Gastroesophageal sphincter (tissue), 4 donors: Measurements from ENCODE around the gene NAV2. TPM values are rescaled to one million over a fixed set of nuclear protein-coding genes. Genes with fewer than 3 reads are reported as not detected.

Experiments used
- ATAC-seq: fragments of 150-250 bp; one replicate; pipeline ENCODE4 v1.9.1; 2016; ENCODE audit warnings: mild to moderate bottlenecking, moderate library complexity
- H3K27ac ChIP-seq, 4 donors: fragments of 200-600 bp; sonication (generic) in 3 of 4; 1 replicate in 3 of 4; 2 replicates in 1 of 4; pipeline ENCODE4 v1.5.1; 2016 to 2019
- H3K27me3 ChIP-seq: fragments of 200-600 bp; sonication (generic); one replicate; pipeline ENCODE4 v1.5.1; 2019
- H3K36me3 ChIP-seq, 2 donors: fragments of 200-600 bp; sonication (generic); one replicate each; pipeline ENCODE4 v1.5.1; 2019; ENCODE audit warnings: control low read depth in 1 of 2
- H3K4me1 ChIP-seq, 3 donors: fragments of 200-600 bp; sonication (generic); 1 replicate in 2 of 3; 2 replicates in 1 of 3; pipeline ENCODE4 v1.5.1; 2016 to 2019; ENCODE audit warnings: control low read depth in 2 of 3
- H3K4me3 ChIP-seq, 2 donors: fragments of 200-600 bp; sonication (generic); one replicate each; pipeline ENCODE4 v1.5.1; 2019; ENCODE audit warnings: mild to moderate bottlenecking in 1 of 2, moderate library complexity in 1 of 2
- H3K9me3 ChIP-seq, 3 donors: fragments of 200-600 bp; sonication (generic); one replicate each; pipeline ENCODE4 v1.5.1; 2017 to 2019; ENCODE audit warnings: control low read depth in 2 of 3
- EP300 ChIP-seq: sonication (generic); formaldehyde crosslinking; IDR thresholded peaks from one replicate; pipeline ENCODE4 v1.6.1; 2017; ENCODE audit warnings: antibody characterized with exemption, mild to moderate bottlenecking
- POLR2A ChIP-seq, 2 donors: fragments of 450-650 bp; IDR thresholded peaks; one replicate each; pipeline ENCODE4 v1.6.1; 2017; ENCODE audit warnings: antibody characterized with exemption in 2 of 2, mild to moderate bottlenecking in 2 of 2, moderate library complexity in 1 of 2
- POLR2AphosphoS5 ChIP-seq: sonication (generic); formaldehyde crosslinking; IDR thresholded peaks from one replicate; pipeline ENCODE4 v1.6.1; 2017; ENCODE audit warnings: antibody characterized with exemption
- WGBS, 2 donors: methylation state at CpG; one replicate each; pipeline ENCODE4 v1.1.5; 2018; ENCODE audit warnings: low coverage in 1 of 2; 5-methylcytosine and 5-hydroxymethylcytosine counted together
- total RNA-seq, 4 donors: library from RNA; depleted of rRNA; stranded (reverse); fragments of >200 nt; gene quantifications; one replicate each; pipeline ENCODE4 v1.1.0, GENCODE V29; 2016
- TF ChIP-seq, protein P1 (sequence below), 4 experiments: fragments of 200-600 bp in 2 of 4; fragments of 450-650 bp in 2 of 4; sonication (generic) in 1 of 4; IDR thresholded peaks; one replicate each; pipeline ENCODE4 v1.5.1; 2017 to 2019; ENCODE audit warnings: antibody characterized with exemption in 4 of 4, mild to moderate bottlenecking in 2 of 4, moderate library complexity in 2 of 4

Gene NAV2
- total RNA-seq, 4 donors from 2014 or later = 19.5 to 57.1 (median 43.4) TPM

GRCh38 chr11:20084921-20085814 is 372.5 kb downstream of the NAV2 start:
- 58 to 91% methylated on average over 3 to 6 of the region's 8 CpGs for WGBS, 2 donors
- H3K27me3 ChIP-seq = no peaks in the 10 kb centered on the region
- no peak overlapping the region for H3K27ac ChIP-seq
- H3K36me3 ChIP-seq = peaks cover 0 to 100% of the 10 kb centered on the region in 2 donors
- no peak overlapping the region for H3K4me3 ChIP-seq
- no peaks in the 10 kb centered on the region for H3K9me3 ChIP-seq
- TF ChIP-seq EP300 (no peak), POLR2A (IDR thresholded peaks at IDR 0.05) (no peak), POLR2AphosphoS5 (no peak)
- TF ChIP-seq, protein P1, sequence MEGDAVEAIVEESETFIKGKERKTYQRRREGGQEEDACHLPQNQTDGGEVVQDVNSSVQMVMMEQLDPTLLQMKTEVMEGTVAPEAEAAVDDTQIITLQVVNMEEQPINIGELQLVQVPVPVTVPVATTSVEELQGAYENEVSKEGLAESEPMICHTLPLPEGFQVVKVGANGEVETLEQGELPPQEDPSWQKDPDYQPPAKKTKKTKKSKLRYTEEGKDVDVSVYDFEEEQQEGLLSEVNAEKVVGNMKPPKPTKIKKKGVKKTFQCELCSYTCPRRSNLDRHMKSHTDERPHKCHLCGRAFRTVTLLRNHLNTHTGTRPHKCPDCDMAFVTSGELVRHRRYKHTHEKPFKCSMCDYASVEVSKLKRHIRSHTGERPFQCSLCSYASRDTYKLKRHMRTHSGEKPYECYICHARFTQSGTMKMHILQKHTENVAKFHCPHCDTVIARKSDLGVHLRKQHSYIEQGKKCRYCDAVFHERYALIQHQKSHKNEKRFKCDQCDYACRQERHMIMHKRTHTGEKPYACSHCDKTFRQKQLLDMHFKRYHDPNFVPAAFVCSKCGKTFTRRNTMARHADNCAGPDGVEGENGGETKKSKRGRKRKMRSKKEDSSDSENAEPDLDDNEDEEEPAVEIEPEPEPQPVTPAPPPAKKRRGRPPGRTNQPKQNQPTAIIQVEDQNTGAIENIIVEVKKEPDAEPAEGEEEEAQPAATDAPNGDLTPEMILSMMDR (IDR thresholded peaks at IDR 0.05) = no peak
- H3K4me1 ChIP-seq = peaks cover 0 to 8% (median 0%) of the 10 kb centered on the region in 3 donors
- no peak for ATAC-seq

GRCh38 chr11:20085918-20086317 is 373.3 kb downstream of the NAV2 start:
- H3K4me3 ChIP-seq = no peak overlapping the region
- no peak overlapping the region for H3K27ac ChIP-seq
- H3K36me3 ChIP-seq = peaks cover 0 to 100% of the 10 kb centered on the region in 2 donors
- H3K4me1 ChIP-seq = peaks cover 0 to 12% (median 0%) of the 10 kb centered on the region in 3 donors
- H3K27me3 ChIP-seq = no peaks in the 10 kb centered on the region
- no peak for TF ChIP-seq POLR2A (IDR thresholded peaks at IDR 0.05)
- TF ChIP-seq, protein P1 (IDR thresholded peaks at IDR 0.05) = no peak
- TF ChIP-seq EP300 = no peak
- no peak for TF ChIP-seq POLR2AphosphoS5
- ATAC-seq = no peak
- no peaks in the 10 kb centered on the region for H3K9me3 ChIP-seq
- WGBS, 2 donors = 93 to 100% methylated on average over 4 to 5 of the region's 5 CpGs

GRCh38 chr11:20087118-20087521 is 374.5 kb downstream of the NAV2 start:
- 84 to 90% methylated on average over 4 to 6 of the region's 7 CpGs for WGBS, 2 donors
- no peaks in the 10 kb centered on the region for H3K27me3 ChIP-seq
- no peak overlapping the region for H3K4me3 ChIP-seq
- no peak overlapping the region for H3K27ac ChIP-seq
- ATAC-seq = no peak
- no peaks in the 10 kb centered on the region for H3K9me3 ChIP-seq
- peaks cover 0 to 100% of the 10 kb centered on the region in 2 donors for H3K36me3 ChIP-seq
- H3K4me1 ChIP-seq = peaks cover 0 to 12% (median 0%) of the 10 kb centered on the region in 3 donors
- no peak for TF ChIP-seq POLR2A (IDR thresholded peaks at IDR 0.05)

DNA sequence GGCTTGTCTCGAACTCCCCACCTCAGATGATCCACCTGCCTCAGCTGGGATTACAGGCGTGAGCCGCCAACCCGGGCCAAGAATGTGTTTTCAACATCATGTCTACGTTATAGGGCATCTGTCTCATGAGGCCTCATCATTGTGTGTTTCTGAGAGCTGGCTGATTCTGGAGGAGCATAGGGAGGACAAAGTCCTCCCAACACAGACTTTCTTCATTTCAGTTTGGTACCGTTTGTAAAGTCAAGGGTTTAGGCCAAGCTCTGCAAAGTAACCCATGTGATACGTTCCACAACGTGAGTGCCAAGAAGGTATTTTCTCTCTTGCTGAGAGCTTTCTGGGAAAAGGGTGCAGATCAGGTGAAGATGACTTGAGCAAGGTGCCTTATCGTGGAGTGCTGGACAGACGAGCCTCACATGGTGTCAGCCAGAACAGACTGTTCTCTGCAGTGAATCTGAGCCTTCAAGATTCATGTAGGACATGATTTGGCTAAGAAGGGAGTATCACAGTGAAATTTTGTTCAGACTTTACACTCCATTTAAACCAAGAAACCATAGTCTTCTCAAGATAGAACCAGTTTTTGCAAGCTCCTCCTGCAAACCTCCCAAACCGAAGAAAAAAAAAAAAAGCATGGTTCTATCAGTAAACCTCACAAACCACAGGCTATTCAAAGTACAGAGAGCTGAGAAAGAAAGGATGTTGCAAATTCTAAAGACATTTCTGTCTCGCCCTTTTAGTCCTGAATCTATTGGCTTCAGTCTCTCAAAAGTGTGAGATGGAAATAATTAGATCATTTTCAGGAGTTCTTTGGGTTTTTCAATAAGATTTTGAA is 376.0 kb downstream of the NAV2 start:
- no peak for ATAC-seq
- Histone ChIP-seq H3K36me3 (peaks cover 0 to 100% of the 10 kb centered on the region in 2 donors), H3K27ac (no peak overlapping the region), H3K4me1 (peaks cover 0 to 12% (median 0%) of the 10 kb centered on the region in 3 donors), H3K27me3 (no peaks in the 10 kb centered on the region), H3K4me3 (no peak overlapping the region), H3K9me3 (no peaks in the 10 kb centered on the region)
- no peak for TF ChIP-seq POLR2AphosphoS5
- TF ChIP-seq, protein P1 (IDR thresholded peaks at IDR 0.05) = no peak
- 51 to 55% methylated on average over 5 to 8 of the region's 12 CpGs for WGBS, 2 donors

DNA sequence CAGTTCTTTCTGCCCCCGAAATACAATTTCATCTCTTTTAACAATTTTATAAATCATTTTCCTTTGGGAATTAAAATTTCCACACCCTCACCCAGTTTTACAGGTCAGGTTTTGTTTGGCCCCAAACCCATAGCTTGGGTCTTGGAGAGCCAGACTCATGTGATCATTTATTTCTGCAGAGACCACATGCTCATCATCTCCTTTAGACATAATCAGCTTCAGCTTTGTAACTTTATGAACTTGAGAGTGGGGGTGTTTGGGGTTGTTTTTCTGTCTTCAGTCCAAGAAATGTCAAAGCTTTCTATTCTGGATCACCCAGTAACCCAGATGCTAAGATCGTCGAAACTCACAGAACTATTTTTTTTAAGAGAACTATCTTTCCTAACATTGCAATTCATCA is 376.7 kb downstream of the NAV2 start:
- no peaks in the 10 kb centered on the region for H3K9me3 ChIP-seq
- H3K4me1 ChIP-seq = peaks cover 0 to 12% (median 0%) of the 10 kb centered on the region in 3 donors
- no peak for TF ChIP-seq POLR2AphosphoS5
- no peak for TF ChIP-seq POLR2A (IDR thresholded peaks at IDR 0.05)
- no peak for TF ChIP-seq EP300
- TF ChIP-seq, protein P1 (IDR thresholded peaks at IDR 0.05) = no peak
- no peak overlapping the region for H3K4me3 ChIP-seq
- no peaks in the 10 kb centered on the region for H3K27me3 ChIP-seq
- 47 to 58% methylated on average over 3 of the region's 3 CpGs for WGBS, 2 donors
- no peak for ATAC-seq
- no peak overlapping the region for H3K27ac ChIP-seq
- peaks cover 0 to 99% of the 10 kb centered on the region in 2 donors for H3K36me3 ChIP-seq
